HG03342 (cell line): ENCODE results near the gene UBA7.

ENCODE experiments used
- ATAC-seq: cut with Tn5 transposase; IDR thresholded peaks from one replicate; pipeline ENCODE4 v1.9.1; 2021; ENCODE audit warnings: mild to moderate bottlenecking, moderate library complexity; ENCODE audit not compliant: unreplicated experiment

The UBA7 gene

GRCh38 chr3:49805897-49806701 lies 7.7 kb downstream of the UBA7 start:
- no peak for ATAC-seq

- no peak for ATAC-seq
These were observed 8.4 kb downstream of the UBA7 start for GRCh38 chr3:49805367-49805782.

GRCh38 chr3:49804141-49805041 lies 9.4 kb downstream of the UBA7 start:
- ATAC-seq = no peak

GRCh38 chr3:49803465-49804140 lies 10.2 kb downstream of the UBA7 start:
- ATAC-seq = peak; percentile 6

GRCh38 chr3:49802719-49803464 lies 10.9 kb downstream of the UBA7 start, which contains the start of gene INKA1:
TSS of gene INKA1 (plus strand) at chr3:49803261. CDS start at chr3:49803393, 132 bp downstream.
- ATAC-seq = peak; percentile 63

- ATAC-seq = no peak
These were observed 12.6 kb downstream of the UBA7 start for GRCh38 chr3:49801160-49801559.

- no peak for ATAC-seq
These were observed 14.0 kb downstream of the UBA7 start, which contains the start of gene CDHR4 for GRCh38 chr3:49799761-49800160. TSS of gene CDHR4 (minus strand) at chr3:49799873. CDS start at chr3:49799812, 61 bp downstream.

- no peak for ATAC-seq
These were observed 14.6 kb downstream of the UBA7 start for GRCh38 chr3:49799105-49799504.

- ATAC-seq = no peak
These were observed 18.5 kb downstream of the UBA7 start for GRCh38 chr3:49794926-49795905.

- no peak for ATAC-seq
These were observed 19.3 kb downstream of the UBA7 start for GRCh38 chr3:49794431-49794830.

- ATAC-seq = no peak
These were observed 20.2 kb downstream of the UBA7 start for GRCh38 chr3:49793486-49794085.

GRCh38 chr3:49792371-49793150 lies 21.2 kb downstream of the UBA7 start:
- no peak for ATAC-seq

- ATAC-seq = no peak
These were observed 22.2 kb downstream of the UBA7 start for GRCh38 chr3:49791571-49791970.

- no peak for ATAC-seq
These were observed 22.9 kb downstream of the UBA7 start for GRCh38 chr3:49790626-49791411.

GRCh38 chr3:49788056-49788455 lies 25.7 kb downstream of the UBA7 start:
- no peak for ATAC-seq

- no peak for ATAC-seq
These were observed 26.2 kb downstream of the UBA7 start for GRCh38 chr3:49787536-49787935.

GRCh38 chr3:49787182-49787464 lies 26.6 kb downstream of the UBA7 start:
- no peak for ATAC-seq
